GM20000 (cell line): Measurements from ENCODE around the gene MAD1L1.

ENCODE experiments used
- DNase-seq: peaks from one replicate; pipeline ENCODE4 v3.0.0; 2012; ENCODE audit warnings: low spot score
- TF ChIP-seq, protein P1 (sequence below): IDR thresholded peaks from 2 replicates; pipeline ENCODE4 v1.5.1; 2012; ENCODE audit warnings: mild to moderate bottlenecking, control low read depth; ENCODE audit errors: extremely low read depth, missing control alignments

MAD1L1 gene

DNA sequence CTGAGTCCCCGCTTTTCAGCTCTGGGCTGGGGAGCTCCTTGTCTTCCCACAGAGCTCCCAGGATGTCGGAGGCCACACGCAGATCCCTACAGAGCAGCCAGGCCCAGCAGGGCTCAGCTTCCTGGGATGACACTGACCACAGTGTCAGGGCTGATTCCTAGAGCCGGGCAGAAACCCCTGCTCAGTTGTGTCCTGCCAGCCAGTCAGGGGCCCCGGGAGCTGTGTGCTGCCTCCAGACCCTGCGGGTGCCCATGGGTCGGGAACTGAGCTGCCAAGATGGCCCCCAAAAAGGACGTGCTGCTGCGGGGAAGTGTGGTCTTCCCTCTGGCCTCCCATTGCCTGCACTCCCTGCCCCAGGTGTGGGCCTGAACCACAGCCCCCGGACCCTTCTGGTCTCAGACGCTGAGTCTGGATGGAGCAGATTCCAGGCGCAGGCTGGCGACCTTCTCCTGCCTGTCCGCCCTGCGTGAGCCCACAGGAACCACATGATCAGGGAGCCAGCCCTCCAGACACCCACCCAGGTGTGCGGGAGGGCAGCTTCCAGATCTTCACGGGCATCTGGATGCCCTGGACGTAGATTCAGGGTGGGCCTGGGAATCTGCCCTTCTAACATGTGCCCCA lies 217.4 kb downstream of the MAD1L1 start:
- no peak for DNase-seq
- TF ChIP-seq, protein P1, sequence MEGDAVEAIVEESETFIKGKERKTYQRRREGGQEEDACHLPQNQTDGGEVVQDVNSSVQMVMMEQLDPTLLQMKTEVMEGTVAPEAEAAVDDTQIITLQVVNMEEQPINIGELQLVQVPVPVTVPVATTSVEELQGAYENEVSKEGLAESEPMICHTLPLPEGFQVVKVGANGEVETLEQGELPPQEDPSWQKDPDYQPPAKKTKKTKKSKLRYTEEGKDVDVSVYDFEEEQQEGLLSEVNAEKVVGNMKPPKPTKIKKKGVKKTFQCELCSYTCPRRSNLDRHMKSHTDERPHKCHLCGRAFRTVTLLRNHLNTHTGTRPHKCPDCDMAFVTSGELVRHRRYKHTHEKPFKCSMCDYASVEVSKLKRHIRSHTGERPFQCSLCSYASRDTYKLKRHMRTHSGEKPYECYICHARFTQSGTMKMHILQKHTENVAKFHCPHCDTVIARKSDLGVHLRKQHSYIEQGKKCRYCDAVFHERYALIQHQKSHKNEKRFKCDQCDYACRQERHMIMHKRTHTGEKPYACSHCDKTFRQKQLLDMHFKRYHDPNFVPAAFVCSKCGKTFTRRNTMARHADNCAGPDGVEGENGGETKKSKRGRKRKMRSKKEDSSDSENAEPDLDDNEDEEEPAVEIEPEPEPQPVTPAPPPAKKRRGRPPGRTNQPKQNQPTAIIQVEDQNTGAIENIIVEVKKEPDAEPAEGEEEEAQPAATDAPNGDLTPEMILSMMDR, result no peak

DNA sequence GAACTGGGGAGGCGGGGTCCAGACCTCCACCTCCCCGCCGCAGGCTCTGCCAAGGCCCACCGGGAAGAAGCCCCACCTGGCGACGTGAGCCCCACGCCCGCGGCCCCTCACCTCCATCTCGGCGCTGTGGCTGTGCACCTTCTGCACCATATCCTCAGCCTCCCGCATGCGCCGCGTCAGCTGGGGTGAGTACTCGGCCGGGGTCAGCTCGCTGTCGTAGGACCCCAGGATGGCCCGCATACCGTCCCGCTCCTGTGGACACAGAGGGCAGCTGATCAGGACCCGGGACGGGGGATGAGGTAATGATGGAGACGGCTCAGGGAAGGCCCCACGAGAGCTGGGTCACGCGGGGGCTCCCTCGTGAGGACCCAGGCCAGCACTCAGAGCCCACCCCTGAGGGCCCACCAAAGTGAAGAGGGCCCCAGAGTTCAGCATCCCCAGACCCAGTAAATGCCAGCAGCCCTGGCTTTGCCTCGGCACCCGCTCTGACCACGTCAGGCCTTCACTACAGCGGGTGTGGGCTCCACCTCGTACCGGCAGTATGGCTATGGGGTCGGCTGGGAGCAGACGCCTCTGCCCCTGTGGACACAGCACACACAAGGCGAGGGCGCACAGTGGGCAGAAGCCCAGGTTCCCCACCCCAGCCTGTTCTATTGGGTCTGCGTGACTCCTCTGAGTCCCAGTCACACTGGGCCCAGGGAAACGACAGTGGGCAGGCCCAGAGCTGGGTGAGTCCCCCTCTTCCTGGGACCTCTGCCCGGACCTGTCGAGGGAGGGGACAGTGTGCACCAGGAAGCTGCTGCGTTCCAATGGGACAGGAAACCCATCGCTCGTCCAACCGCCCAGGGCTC lies 218.1 kb downstream of the MAD1L1 start:
- TF ChIP-seq, protein P1, result no peak

DNA sequence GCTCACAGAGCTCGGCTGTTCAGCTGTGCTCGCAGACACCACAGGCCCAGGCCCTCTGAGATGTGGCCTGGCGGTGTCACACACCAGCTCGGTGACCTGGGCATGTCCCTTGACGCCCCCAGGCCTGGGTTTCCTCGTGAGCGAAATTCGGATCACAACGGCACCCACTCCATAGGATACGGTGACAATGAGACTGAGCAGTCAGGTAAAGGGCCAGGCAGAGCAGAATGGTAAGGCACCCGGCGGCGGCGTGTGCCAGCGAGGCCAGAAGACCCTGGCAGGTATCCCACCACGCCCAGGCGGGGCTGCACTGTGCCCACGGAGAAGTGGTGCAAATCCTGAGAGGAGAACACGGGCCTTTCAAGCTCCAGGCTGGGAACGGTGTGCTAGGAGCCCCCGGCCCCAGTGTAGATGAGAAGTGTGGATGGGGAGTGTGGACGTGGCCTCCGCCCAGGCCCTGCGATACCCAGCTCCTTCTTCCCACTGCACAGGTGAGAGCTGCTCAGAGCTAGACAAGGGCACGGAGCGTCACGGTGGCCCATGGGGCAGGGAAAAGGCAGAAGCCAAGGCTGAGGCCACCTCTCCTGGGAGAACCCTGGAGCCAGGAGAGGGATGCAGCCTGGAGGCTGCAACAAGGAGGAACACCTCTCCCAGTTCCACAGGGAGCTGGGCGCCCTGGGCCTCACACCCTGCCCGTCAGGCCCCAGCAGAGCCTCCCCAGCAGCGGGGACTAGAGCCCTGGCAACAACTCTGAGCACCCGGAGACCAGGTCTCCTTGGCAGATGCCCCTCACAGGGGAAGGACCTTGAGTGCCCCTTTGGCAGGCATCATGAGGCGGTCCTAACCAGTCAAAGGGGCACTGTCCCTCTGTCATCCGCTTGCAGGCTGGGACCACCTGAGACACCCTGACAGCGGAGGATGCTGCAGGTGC lies 219.1 kb downstream of the MAD1L1 start:
- DNase-seq, result no peak
- TF ChIP-seq, protein P1, result no peak

More for the DNA sequence above, 218.1 kb downstream of the MAD1L1 start:
- no peak for DNase-seq

DNA sequence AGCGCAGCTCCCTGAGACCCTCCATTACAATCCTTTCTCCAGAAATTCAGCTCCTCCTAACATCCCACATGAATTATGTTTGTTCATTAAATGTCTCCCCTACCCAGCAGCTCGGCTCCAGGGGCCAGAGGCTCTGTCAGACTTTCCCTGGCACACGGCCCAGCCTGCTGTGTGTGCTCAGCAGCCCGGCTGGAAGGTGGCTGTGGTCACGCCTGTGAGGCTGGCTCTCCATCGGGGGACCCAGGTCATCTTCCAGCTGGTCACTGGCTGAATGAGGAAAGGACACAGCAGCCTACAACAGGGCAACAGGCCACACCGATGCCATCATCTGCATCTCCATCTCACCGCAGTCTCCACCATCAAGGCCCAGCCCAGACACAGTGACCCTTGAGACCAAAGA lies 219.8 kb downstream of the MAD1L1 start:
- TF ChIP-seq, protein P1, result no peak
- no peak for DNase-seq

DNA sequence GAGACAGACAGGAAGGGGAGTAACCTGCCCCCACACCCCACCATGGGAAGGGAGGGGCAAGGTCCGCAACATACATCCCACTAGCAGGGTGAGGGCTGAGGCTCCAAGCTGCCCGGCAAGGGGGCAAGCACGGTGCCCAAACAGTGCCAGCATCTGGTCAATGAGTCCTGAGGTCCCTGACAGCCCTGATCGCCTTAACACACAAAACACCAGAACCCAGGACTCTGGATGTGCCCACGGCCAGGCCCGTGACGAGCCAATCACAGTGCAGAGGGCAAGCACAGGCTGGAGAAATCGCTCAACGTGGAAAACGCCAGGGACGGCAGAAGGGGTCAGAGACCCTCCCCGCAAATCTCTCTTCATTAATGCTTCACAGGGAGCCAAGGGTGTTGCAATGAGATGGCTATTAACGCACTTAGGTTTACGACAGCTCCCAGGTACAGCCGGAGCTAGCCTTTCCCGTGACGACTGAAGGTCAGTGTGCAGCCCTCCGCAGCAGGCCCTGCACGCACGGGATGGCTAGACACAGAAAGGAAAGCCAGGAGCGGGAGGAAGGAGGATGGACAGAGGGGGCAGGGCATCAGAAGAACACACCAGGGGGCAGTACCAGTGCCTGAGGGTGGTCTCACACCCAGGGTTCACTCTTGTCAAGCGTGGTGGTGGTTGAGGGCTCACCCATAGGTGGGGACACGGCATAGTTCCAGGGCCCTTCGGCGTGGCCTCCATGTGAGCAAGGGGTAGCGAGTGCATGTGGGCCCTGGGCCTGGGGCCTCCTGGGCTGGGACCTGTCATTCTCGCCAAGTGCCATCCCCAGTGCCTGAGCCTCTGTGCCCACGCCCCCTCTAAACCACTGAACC lies 220.5 kb downstream of the MAD1L1 start:
- TF ChIP-seq, protein P1, result no peak

DNA sequence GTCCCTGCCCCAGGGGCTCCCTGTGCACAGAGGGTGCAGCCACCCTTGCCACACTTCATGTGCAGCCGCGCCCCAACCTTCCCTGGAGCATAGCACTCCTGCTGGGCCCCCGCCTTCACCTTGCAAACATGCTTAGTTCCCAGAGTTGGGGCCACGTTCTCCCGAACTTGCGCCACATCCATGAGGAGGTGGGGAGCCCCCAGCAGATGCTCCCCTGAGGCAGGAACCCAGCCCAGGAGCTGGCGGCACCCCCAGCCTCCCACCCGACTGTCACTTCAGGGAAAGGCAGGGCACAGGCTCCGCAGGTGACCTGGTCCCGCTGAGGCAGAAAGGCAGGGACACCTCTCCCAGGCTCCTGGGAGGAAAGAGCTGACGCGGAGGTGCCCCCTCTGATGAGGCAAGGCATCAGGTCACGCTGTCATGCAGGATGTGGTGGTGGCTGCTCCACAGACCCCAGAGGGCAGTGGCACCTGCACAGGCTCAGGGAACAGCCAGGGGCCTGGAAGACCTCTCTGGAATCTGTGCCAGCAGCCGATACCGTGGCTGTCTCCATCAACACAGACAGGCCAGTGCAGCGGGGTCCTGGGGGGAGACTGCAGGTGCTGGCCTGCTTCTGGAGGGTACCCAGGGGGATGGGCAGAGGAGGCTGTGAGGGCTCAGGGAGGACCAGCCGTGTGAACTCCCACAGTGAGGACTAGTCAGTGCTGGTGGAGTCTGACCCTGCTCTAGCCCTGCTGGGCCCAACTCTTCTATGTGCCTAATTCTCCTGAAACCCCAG lies 221.3 kb downstream of the MAD1L1 start:
- TF ChIP-seq, protein P1, result no peak
- DNase-seq, result no peak

More for the DNA sequence above, 220.5 kb downstream of the MAD1L1 start:
- DNase-seq, result no peak
